Stimulated activated CD8-positive, alpha-beta memory T cell treated with anti-CD3 and anti-CD28 coated beads, Interleukin-7, amount 100 ng/mL, for 24 hours (primary cell): ENCODE measurements around the gene RLIM.
"Not testable (repeated sequence)": the region's sequence is repeated elsewhere in the genome, so short reads cannot be mapped to it uniquely, and the experiment has no call there.

ENCODE experiments used
- DNase-seq: peaks from one replicate; pipeline ENCODE4 v3.0.0-alpha.2; 2020; ENCODE audit warnings: low read depth

RLIM gene, protein sequence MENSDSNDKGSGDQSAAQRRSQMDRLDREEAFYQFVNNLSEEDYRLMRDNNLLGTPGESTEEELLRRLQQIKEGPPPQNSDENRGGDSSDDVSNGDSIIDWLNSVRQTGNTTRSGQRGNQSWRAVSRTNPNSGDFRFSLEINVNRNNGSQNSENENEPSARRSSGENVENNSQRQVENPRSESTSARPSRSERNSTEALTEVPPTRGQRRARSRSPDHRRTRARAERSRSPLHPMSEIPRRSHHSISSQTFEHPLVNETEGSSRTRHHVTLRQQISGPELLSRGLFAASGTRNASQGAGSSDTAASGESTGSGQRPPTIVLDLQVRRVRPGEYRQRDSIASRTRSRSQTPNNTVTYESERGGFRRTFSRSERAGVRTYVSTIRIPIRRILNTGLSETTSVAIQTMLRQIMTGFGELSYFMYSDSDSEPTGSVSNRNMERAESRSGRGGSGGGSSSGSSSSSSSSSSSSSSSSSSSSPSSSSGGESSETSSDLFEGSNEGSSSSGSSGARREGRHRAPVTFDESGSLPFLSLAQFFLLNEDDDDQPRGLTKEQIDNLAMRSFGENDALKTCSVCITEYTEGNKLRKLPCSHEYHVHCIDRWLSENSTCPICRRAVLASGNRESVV

DNA sequence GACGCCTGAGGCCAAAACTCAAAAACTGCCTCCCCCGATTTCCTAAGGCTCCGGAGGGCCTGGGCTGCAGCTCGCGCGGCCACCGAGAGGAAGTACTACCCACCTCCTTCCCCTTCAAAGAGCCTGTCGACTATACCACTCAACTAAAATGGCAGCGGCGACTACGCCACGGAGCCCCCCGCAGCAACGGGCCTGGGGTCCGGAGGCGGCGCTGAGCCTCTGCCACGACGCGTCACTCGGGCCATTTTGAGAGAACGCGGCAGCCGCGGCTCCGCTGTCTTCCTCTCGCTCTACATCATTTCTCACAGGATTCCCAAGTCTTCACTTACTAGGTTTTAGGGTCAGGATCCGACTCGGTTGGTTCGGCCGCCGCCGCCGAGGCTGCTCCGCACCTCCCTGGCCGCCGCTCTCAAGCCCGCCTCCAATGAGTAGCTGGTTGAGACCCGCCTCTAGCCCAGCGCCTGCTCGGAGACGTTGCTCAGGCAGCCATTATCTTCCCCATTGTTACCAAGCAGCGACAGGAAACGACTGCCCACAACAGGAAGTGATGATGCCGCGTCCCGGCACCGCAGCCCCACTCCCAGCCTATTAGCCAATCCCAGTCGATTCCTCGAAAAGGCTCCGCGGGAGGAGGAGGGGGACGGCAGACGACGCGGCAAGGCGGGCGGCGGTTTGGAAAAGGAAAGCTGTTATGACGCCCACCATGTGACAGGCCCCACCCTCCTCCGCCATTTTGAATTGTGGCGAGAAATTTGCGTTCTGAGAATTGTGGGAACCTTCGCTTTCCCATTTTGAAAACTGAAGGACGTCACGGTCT is at the start of gene RLIM:
TSS of gene RLIM (minus strand) at position 532 of the 817 bp plus-strand sequence. CDS start 18,647 bp downstream, outside the sequence.
- DNase-seq: peak; percentile 76

DNA sequence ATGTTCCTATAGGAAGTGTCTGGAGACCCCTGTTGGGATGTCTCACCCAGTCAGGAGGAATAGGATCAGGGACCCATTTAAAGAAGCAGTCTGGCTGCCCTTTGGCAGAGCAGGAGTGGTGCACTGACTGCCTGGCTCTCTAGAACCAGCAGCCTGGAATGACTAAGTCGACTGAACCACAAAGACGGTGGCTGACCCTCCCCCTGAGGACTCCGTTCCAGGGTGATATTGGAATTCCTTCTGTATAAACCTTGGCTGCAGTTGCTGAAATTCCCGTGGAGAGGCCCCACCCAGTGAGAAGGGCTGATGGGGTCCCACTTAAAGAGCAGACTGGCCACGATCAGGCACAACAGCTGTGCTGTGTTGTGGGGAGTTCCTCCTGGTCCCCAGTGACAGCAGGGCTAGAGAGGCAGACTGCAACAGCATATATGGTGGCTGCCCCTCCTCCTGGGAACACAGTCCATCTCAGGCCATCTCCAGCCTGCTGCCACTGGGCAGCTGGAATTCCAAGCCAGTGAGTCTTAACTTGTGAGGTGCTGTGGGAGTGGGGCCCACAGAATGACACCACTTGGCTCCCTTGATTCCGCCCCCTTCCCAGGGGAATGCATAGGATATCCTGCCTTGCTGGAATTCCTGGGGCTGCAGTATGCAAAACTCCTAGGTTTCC is 41.8 kb upstream of the RLIM start:
- no peak for DNase-seq

GRCh38 chrX:74654953-74655352 is 40.5 kb upstream of the RLIM start:
- DNase-seq: not testable (repeated sequence)

DNA sequence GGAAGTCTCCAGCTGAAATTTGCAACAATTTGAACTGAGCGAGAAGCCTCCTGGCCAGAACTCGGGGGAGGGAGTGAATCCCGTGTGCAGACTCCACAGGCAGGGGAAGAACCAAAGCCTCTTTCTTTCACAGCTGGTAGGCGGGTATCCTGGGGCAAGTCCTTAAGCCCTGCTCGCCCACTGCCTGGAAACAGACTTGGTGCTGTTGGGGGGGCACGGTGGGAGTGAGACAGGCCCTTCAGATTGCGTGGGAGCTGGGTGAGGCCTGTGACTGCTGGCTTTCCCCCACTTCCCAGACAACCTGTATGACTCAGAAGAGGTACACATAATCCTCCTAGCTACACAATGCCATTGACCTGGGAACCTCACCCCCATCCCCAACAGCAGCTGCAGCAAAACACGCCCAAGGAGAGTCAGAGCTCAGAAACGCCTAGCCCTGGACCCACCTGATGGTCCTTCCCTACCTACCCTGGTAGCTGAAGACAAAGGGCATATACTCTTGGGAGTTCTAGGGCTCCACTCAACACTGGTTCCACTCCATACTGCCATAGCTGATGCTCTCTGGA is 22.4 kb upstream of the RLIM start:
- DNase-seq: no peak

DNA sequence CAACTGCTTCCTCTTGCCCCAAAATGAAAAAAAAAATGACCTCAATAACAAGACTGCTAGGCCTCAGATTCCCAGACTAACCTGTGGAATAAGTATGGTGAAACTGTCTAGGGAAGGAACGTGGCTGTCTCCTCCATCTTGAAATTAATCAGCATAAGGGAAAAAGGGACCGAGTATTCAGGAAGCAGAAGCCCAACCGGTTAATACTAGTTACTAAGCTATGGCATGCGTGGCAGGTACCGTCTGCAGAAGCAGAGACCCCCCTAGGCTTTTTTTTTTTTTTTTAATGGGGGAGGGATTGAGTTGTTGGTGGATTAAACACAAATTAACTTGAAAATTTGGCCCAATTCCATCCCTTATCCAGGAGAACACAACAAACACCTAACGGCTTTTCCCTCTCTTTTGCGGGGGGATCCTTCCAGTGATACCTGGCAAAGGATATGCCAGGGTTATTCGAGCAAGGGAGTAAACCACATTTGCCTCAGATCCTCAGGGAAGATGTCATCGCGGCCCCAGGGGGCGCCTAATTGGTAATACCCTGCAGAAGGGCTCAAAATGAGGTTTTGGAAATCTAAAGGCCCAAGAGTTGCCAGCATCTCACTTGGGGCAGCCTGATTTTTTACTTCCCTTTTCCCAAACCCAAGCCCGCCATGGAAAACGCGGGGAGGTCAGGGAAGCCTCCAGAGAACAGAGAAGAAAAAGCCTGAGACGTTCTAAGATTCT is 893 bp downstream of the RLIM start:
- DNase-seq: no peak

GRCh38 chrX:74606799-74607198 is 7.6 kb downstream of the RLIM start:
- DNase-seq: no peak

GRCh38 chrX:74606342-74606741 is 8.1 kb downstream of the RLIM start:
- DNase-seq: no peak

GRCh38 chrX:74603040-74603439 is 11.4 kb downstream of the RLIM start:
- DNase-seq: no peak

DNA sequence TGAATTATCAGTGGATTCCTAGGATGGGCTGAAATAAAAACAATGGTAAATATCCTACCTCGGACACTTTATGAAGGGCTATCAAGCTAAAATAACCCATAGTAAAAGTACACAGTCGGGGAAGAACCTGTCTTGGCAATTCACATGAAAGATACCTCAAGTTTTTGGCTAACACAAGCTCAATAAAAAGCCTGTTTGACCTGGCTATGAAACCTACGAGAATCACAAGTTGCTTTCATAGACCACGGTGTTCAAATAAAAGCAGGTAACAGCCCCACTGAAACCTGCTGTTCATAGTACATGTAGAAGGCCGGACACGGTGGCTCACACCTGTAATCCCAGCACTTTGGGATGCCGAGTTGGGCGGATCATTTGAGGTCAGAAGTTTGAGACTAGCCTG is 12.3 kb downstream of the RLIM start:
- DNase-seq: no peak

GRCh38 chrX:74593593-74593992 is 20.8 kb downstream of the RLIM start:
- DNase-seq: no peak

- DNase-seq: no peak
These were observed 28.7 kb downstream of the RLIM start for GRCh38 chrX:74585766-74586165.

- DNase-seq: no peak
These were observed 34.7 kb downstream of the RLIM start for GRCh38 chrX:74579597-74580198.

DNA sequence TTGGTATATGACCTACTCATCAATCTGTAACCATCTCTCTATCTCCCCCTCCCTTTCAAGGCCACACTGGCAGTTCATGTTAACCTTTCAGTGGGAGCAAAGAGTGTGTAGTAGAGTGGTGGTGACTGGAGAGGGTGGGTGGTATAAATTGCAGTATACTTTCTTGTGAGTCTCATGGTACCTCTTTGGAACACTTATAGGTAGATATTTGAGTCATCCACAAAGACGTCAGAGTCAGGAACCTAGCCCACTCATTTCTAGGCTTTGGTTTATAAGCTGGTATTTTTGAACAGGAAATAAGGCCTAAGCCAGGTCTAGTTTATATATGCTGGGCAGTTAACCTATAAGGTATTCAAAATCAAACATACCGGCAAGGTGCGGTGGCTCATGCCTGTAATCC is 36.3 kb downstream of the RLIM start:
- DNase-seq: no peak

GRCh38 chrX:74557378-74557777 is 57.0 kb downstream of the RLIM start:
- no peak for DNase-seq

DNA sequence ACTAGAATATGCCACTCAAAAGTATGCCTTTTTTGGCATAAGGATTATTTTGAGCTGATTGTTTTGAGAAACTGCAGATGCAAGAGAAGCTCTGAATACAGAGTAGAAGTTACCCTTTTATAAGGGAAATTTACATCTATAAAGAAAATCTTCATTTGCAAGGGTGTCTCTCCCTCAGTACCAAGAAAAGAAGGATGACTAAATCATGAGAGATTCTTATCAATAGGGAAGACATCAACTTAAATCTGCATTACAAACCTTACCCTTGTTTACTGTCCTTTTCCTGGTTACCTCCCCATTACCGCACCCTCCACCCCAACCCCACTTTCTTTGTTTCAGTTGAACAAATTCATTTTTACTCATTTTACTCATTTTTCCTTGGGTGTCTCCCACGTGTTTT is 62.5 kb downstream of the RLIM start:
- no peak for DNase-seq

GRCh38 chrX:74550295-74550802 is 64.1 kb downstream of the RLIM start:
- peak; percentile 69 for DNase-seq

GRCh38 chrX:74546984-74547383 is 67.4 kb downstream of the RLIM start:
- no peak for DNase-seq

DNA sequence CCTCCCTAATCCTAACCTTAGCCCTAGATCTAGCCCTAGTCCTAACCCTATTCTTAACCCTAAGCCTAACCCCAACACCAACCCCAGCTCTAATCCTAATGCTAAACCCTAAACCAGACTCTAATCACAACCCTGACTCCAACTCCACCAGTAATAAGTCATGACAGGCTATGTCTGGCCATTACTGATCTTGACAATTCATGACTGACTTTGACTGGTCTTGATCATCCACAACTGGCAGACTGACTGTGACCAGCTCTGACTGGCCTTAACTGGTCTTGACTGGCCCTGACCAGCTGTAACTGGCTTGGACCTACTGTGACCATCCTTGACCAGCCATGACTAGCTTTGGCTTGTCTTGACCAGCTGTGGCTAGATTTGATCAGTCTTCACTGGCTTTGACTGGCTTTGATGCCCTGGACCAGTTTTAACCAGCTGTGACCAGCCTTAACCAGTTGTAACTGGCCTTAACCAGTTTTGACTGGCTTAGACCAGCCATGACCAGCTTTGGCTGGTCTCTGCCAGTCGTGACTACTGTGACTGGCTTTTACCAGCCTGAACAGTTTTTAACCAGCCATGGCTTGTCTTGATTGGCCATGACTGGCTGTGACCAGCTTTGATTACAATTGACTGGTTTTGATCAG is 68.4 kb downstream of the RLIM start:
- DNase-seq: no peak

DNA sequence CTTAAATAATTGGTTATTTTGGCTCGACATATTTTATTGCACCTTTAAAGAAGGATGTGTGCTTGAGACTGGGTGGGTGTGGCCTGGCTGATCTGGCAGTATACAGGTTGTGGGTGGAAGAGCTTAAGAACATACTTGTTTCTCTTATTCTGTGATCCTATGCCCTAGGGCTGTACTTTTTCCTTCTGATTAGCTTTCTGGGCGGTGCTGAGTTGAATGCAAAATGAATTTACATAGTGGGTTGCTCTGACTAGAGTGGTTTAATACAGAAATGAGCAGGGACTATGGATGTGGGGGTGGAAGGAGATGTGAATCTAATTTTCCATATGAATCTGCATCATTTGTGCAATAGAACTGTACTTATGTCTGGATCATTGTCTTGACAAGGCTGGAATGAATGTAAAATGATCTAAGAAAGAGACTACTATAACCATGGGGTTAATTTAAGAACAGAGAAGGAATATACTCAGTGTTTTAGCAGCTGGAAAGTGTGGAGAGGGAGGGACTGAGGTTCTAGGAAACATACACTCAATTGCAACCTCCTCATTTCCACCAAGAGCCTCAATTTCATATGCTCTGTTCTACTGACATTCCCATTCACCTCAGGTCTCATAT is 73.7 kb downstream of the RLIM start:
- no peak for DNase-seq
